Measurements from ENCODE around the gene DSCAML1.

Gene DSCAML1

GRCh38 chr11:117511931-117512539 is 285.0 kb downstream of the DSCAML1 start:
- DNase-seq = no peak

GRCh38 chr11:117511483-117511930 is 285.5 kb downstream of the DSCAML1 start:
- no peak for DNase-seq

- DNase-seq = no peak
Measured at GRCh38 chr11:117510646-117511045, 286.4 kb downstream of the DSCAML1 start.

GRCh38 chr11:117509543-117509942 is 287.5 kb downstream of the DSCAML1 start:
- DNase-seq = no peak

GRCh38 chr11:117506971-117507370 is 290.0 kb downstream of the DSCAML1 start:
- no peak for DNase-seq

GRCh38 chr11:117505285-117505970 is 291.6 kb downstream of the DSCAML1 start:
- DNase-seq = no peak

GRCh38 chr11:117502779-117503100 is 294.3 kb downstream of the DSCAML1 start:
- DNase-seq = no peak

- no peak for DNase-seq
Measured at GRCh38 chr11:117502015-117502778, 294.8 kb downstream of the DSCAML1 start.

- DNase-seq = no peak
Measured at GRCh38 chr11:117501237-117501898, 295.6 kb downstream of the DSCAML1 start.

- DNase-seq = no peak
Measured at GRCh38 chr11:117498791-117499190, 298.2 kb downstream of the DSCAML1 start.

- no peak for DNase-seq
Measured at GRCh38 chr11:117497206-117497951, 299.6 kb downstream of the DSCAML1 start.

GRCh38 chr11:117495357-117495756 is 301.7 kb downstream of the DSCAML1 start:
- no peak for DNase-seq

GRCh38 chr11:117492578-117493251 is 304.3 kb downstream of the DSCAML1 start:
- DNase-seq = no peak

- DNase-seq = no peak
Measured at GRCh38 chr11:117490911-117491310, 306.1 kb downstream of the DSCAML1 start.

- no peak for DNase-seq
Measured at GRCh38 chr11:117489999-117490679, 306.9 kb downstream of the DSCAML1 start.

GRCh38 chr11:117488996-117489952 is 307.7 kb downstream of the DSCAML1 start:
- DNase-seq = no peak

- DNase-seq = no peak
Measured at GRCh38 chr11:117486059-117486458, 311.0 kb downstream of the DSCAML1 start.

- no peak for DNase-seq
Measured at GRCh38 chr11:117484156-117484555, 312.9 kb downstream of the DSCAML1 start.

GRCh38 chr11:117483372-117483771 is 313.6 kb downstream of the DSCAML1 start:
- no peak for DNase-seq

GRCh38 chr11:117482881-117483280 is 314.1 kb downstream of the DSCAML1 start:
- no peak for DNase-seq

Data from NK-92 treated with Interleukin-12 subunit alpha and Interleukin-12 subunit beta, amount 100 ng/mL, for 24 hours (cell line).